ENCODE results near the gene TCF19.

- TF ChIP-seq CTCF (IDR thresholded peaks at IDR 0.05): no peak
- TF ChIP-seq EZH2 (IDR thresholded peaks at IDR 0.05; ENCODE audit: borderline replicate concordance, insufficient read depth, low read depth, low read length, poor library complexity, severe bottlenecking): no peak
Measured at GRCh38 chr6:31210741-31211532, 52.5 kb downstream of the TCF19 start.
